LNCaP clone FGC (cell line): Measurements from ENCODE around the gene PRAC1.

Experiments used
- DNase-seq: peaks from one replicate; pipeline ENCODE4 v3.0.0-alpha.2; 2011; ENCODE audit warnings: low read depth
- H3K4me3 ChIP-seq: 2 replicates; pipeline ENCODE4 v1.5.1; 2011; ENCODE audit warnings: mild to moderate bottlenecking, low read depth, low read length, control low read depth
- TF ChIP-seq, protein P1 (sequence below): IDR thresholded peaks from 2 replicates; pipeline ENCODE4 v1.5.1; 2012; ENCODE audit warnings: mild to moderate bottlenecking; ENCODE audit not compliant: control insufficient read depth, insufficient read depth; ENCODE audit errors: extremely low read depth

PRAC1 gene

DNA sequence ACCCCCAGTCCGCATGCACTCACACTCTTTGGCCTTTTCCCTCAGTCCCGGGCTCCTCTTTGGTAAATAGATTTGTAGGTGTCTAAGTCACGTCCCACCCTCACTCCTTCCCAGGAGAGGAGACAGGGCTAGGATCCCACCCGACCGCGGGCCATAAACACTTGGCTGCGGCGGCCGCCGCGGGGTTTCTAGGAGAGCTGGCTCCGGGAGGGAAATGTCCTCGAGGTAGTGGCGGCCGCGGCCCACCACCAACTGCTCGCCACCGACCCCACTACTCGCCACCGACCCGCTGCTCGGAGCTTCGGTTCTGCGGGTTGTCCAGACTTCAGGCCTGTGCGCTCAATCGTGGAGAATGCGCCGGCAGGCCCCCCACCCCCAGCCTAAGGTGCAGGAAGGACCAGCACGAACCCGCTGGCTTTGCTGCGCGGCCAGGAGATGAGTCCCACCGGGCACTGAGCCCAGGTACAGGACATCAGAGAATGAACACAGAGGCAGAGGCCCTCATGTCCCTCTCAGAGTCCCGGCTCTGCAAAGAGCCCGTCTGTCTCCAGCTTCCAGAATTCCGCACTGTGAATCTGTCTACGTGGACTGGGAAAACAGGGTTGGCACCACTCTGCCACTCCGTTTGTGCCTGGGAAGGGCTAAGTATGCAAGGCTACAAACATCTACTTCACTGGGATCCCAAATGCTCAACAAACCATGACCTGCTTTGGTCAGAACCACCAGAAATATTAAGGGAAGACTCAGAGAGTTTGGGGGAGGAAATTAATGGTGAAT is 3.2 kb upstream of the PRAC1 start:
- no peak for DNase-seq
- TF ChIP-seq, protein P1, sequence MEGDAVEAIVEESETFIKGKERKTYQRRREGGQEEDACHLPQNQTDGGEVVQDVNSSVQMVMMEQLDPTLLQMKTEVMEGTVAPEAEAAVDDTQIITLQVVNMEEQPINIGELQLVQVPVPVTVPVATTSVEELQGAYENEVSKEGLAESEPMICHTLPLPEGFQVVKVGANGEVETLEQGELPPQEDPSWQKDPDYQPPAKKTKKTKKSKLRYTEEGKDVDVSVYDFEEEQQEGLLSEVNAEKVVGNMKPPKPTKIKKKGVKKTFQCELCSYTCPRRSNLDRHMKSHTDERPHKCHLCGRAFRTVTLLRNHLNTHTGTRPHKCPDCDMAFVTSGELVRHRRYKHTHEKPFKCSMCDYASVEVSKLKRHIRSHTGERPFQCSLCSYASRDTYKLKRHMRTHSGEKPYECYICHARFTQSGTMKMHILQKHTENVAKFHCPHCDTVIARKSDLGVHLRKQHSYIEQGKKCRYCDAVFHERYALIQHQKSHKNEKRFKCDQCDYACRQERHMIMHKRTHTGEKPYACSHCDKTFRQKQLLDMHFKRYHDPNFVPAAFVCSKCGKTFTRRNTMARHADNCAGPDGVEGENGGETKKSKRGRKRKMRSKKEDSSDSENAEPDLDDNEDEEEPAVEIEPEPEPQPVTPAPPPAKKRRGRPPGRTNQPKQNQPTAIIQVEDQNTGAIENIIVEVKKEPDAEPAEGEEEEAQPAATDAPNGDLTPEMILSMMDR, result no peak
- peak overlapping the region; percentile 91 for H3K4me3 ChIP-seq

DNA sequence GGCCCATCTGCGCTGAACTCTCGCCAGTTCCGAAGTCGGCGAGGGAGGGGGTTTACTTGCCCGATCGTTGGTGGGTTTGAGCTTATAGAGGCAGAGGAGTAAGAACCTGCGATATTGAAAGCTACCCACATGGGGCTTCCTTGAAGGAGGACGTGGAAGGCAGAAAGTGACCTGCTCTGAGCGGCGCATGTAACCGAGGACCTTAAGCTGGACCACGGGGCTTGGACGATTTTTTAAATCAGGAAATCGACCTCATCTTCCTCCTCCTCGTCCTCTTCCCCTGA is 2.6 kb upstream of the PRAC1 start:
- TF ChIP-seq, protein P1, result no peak
- DNase-seq, result no peak
- peak overlapping the region; percentile 91 for H3K4me3 ChIP-seq

DNA sequence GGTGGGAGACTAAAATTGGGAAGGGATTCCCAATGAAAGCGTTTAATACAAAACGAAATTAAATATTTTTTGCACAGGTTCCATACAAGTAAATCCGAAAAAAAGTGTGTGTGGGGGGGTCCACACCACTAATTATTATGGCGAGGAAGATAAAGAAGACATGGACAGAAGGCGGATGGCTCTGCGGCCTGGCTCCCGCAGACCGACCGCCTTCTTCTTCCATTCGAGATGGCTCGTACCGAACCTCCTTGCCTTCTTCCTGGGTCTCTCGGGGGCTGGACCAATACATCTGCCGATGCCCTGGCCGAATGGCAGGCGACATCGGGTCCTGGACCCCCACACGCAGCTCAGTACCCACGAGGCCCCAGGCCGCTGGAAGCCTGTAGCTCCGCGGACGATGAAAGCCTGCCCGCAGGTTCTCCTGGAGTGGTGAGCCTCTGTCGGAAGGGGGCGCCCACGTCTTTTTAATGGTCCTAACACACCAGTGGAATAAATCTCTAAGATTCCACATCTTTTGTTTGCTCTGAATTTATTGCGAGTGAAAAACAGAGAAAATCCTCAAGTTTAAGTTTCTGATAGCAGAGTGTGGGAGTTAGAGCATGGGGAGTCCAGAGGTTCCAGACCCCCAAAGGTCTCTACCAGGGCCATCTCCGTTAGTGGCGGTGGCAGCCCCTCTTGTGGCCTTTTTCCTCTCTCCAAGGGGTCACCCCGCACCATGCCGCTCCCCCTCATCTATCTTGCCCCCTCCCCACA is 2.1 kb upstream of the PRAC1 start:
- DNase-seq, result no peak
- H3K4me3 ChIP-seq, result peak overlapping the region; percentile 91
- TF ChIP-seq, protein P1, result peak; percentile 72

DNA sequence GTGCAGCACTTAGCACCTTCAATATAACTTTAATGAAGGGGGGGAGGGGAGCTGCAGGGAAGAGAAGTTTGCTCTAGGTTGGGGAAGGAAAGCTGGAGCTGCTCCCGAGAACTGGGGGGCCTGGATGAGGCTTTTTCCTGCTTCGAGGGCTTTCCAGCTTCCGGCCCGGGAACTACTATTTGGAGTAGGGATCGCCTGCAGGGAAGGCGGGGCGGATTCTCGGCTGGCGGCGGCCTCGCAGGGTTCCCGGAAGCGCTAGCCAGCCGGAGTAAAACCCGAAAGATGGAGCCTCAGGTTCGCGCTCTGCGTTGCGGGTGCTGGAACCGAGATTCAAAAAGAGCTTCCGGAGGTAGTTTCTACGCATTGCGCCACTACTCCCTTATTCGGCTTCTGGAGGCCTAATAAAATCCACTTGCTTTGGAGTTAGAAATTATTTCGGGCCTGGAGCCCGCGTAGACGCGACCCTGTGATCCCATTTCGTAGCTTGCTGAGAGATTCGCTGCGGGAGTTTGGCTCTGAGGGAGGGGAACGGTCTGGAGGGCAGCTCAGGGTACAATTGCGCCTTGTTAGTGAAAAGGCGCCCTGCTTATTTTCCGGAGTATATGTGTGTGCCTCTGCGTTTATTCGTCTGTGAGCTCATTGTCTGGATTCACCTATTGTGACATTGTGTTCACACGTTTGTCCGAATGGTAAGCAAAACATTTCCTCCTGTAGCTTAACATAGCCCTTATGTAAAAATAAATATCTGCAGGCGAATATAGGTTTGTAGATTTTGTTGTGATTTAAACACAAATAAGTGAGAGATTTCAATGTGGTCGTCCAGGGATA is 1.3 kb upstream of the PRAC1 start:
- peak overlapping the region; percentile 91 for H3K4me3 ChIP-seq
- TF ChIP-seq, protein P1, result no peak
- no peak for DNase-seq

DNA sequence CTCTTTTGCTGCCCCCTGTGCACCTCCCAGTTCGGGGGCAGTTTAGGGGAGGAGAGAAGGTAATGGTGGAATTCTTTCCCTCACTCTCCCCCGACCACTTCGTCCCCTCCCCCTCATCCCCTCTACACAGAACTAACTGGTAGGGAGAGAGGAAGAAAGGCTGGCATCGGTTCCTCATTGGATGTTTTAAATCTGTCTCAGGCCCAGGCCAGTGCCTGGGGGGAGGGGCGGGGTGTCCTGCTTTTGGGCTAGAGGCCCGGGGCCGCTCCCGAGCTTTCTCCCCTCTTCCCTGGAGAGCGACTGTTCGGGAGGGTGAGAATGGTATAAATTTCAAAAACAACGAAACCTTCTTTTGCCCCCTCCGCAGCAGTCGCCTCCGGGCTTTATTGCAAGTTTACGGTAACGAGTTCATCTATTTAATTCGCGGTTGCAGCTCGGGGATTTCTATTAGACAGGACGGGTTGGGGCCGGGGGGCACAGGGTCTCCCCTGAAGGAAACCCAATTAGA is 651 bp upstream of the PRAC1 start, which contains the start of gene PRAC2:
Gene PRAC2, plus strand, starts transcription at position 271 of the 508 bp plus-strand sequence. CDS start 1,226 bp downstream, outside the sequence.
- peak within 1 kb of the TSS; percentile 91 for H3K4me3 ChIP-seq
- TF ChIP-seq, protein P1, result no peak
- DNase-seq, result peak; percentile 70

DNA sequence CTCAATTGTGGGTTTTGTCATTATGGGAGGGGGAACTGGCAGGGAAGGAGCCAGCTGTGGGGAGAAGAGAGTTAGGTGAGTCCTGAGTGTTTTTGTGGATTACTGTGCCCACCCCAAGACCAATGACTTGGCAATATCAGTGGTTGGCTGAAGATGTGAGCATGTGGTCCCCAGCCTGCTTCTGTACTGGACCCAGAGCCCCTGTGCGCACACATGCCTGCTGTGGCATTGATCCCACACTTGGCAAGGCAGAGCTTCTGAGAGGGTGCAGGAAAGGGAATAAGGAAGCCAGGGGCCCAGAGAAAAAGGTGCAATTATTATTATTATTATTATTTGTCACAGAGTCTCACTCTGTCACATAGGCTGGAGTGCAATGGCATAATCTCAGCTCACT is 1.3 kb downstream of the PRAC1 start:
- no peak for DNase-seq
- H3K4me3 ChIP-seq, result peak overlapping the region; percentile 91
- TF ChIP-seq, protein P1, result no peak
